B cell (primary cell): ENCODE data around the gene ABHD1. TPM values are rescaled to one million over a fixed set of nuclear protein-coding genes. Genes with fewer than 3 reads are reported as not detected.

ENCODE experiments used
- ATAC-seq: fragments of 200-7000 bp; cut with Tn5 transposase; one replicate; pipeline ENCODE4 v1.10.0; 2021; ENCODE audit warnings: low read depth, mild to moderate bottlenecking, moderate number of reproducible peaks, moderate library complexity
- CTCF ChIA-PET: fragments of 350-600 bp; sonication (Branson Sonifier 250); formaldehyde crosslinking; loops from one replicate; lab custom pipeline; 2021; ENCODE audit warnings: antibody characterized with exemption, inconsistent platforms; lab: Charles Lee
- POLR2A ChIA-PET: fragments of 350-600 bp; sonication (Branson Sonifier 250); formaldehyde crosslinking; loops from one replicate; lab custom pipeline; 2021; ENCODE audit warnings: antibody characterized with exemption; lab: Charles Lee
- DNase-seq: peaks from one replicate; pipeline ENCODE4 v3.0.0; 2013
- H2AFZ ChIP-seq: 2 replicates; pipeline ENCODE4 v1.6.1; 2012; ENCODE audit warnings: mild to moderate bottlenecking, low read depth, low read length; ENCODE audit not compliant: insufficient read depth, poor library complexity, severe bottlenecking
- H3K27ac ChIP-seq, 2 donors: 1 replicate in 1 of 2; 2 replicates in 1 of 2; pipeline ENCODE4 v1.5.1; 2012 to 2013; ENCODE audit warnings: low read length in 2 of 2, mild to moderate bottlenecking in 2 of 2, moderate library complexity in 1 of 2
- H3K27me3 ChIP-seq, 4 experiments: fragments of 200-600 bp in 1 of 4; sonication (generic) in 1 of 4; replicated peaks in 1 of 4; 1 replicate in 2 of 4; 2 replicates in 2 of 4; pipeline versions ENCODE4 v1.6.1 to v1.7.0; 2013 to 2016; ENCODE audit warnings: low read length in 3 of 4, mild to moderate bottlenecking in 2 of 4, mixed read lengths in 1 of 4, moderate library complexity in 1 of 4; ENCODE audit not compliant: insufficient read depth in 4 of 4, control insufficient read depth in 3 of 4; ENCODE audit errors: control extremely low read depth in 1 of 4
- H3K36me3 ChIP-seq, 2 experiments: replicated peaks in 1 of 2; 1 replicate in 1 of 2; 2 replicates in 1 of 2; pipeline versions ENCODE4 v1.6.1 to v1.7.1; 2013; ENCODE audit warnings: low read length in 1 of 2; ENCODE audit not compliant: insufficient read depth in 2 of 2, control insufficient read depth in 1 of 2; ENCODE audit errors: control extremely low read depth in 1 of 2, extremely low read depth in 1 of 2
- H3K4me1 ChIP-seq, 2 donors: fragments of 200-600 bp in 1 of 2; sonication (generic) in 1 of 2; 1 replicate in 1 of 2; 2 replicates in 1 of 2; pipeline versions ENCODE4 v1.5.1 to v1.6.1; 2013 to 2017; ENCODE audit warnings: low read length in 2 of 2; ENCODE audit not compliant: control insufficient read depth in 2 of 2, insufficient read depth in 2 of 2
- H3K4me2 ChIP-seq: replicated peaks from 2 replicates; pipeline ENCODE3; 2012; ENCODE audit warnings: mild to moderate bottlenecking, low read depth, low read length; ENCODE audit not compliant: poor library complexity, severe bottlenecking
- H3K4me3 ChIP-seq, 5 experiments: fragments of 200-600 bp in 1 of 5; sonication (generic) in 1 of 5; 1 replicate in 3 of 5; 2 replicates in 2 of 5; pipeline versions ENCODE4 v1.5.1 to v1.7.0; 2011 to 2016; ENCODE audit warnings: low read length in 4 of 5, mild to moderate bottlenecking in 4 of 5, low read depth in 2 of 5, control low read depth in 1 of 5, moderate library complexity in 1 of 5; ENCODE audit not compliant: insufficient read depth in 1 of 5; ENCODE audit errors: control extremely low read depth in 1 of 5, extremely low read depth in 1 of 5
- H3K79me2 ChIP-seq: fragments of 200-600 bp; sonication (generic); one replicate; pipeline ENCODE4 v1.6.0; 2016; ENCODE audit warnings: low read length; ENCODE audit not compliant: control insufficient read depth, insufficient read depth
- H3K9ac ChIP-seq: fragments of 200-600 bp; sonication (generic); 2 replicates; pipeline ENCODE4 v1.6.1; 2017; ENCODE audit warnings: mild to moderate bottlenecking, low read length, moderate library complexity
- H3K9me3 ChIP-seq, 3 donors: one replicate each; pipeline versions ENCODE4 v1.6.1 to v1.7.1; 2013; ENCODE audit warnings: low read length in 2 of 3; ENCODE audit not compliant: control insufficient read depth in 2 of 3, insufficient read depth in 1 of 3; ENCODE audit errors: control extremely low read depth in 1 of 3
- H4K20me1 ChIP-seq: 2 replicates; pipeline ENCODE4 v1.6.0; 2012; ENCODE audit warnings: mild to moderate bottlenecking, low read length; ENCODE audit not compliant: insufficient read depth, control insufficient read depth, poor library complexity, severe bottlenecking
- H3K27ac Mint-ChIP-seq: one replicate; pipeline ENCODE4 v1.8.0; 2021; ENCODE audit warnings: mixed read lengths
- H3K27me3 Mint-ChIP-seq: one replicate; pipeline ENCODE4 v1.8.0; 2021; ENCODE audit warnings: mixed read lengths
- H3K4me1 Mint-ChIP-seq: one replicate; pipeline ENCODE4 v1.8.0; 2021; ENCODE audit warnings: mixed read lengths
- H3K4me3 Mint-ChIP-seq: one replicate; pipeline ENCODE4 v1.8.0; 2021; ENCODE audit warnings: mixed read lengths
- H3K9me3 Mint-ChIP-seq: one replicate; pipeline ENCODE4 v1.8.0; 2022; ENCODE audit warnings: mixed read lengths; ENCODE audit not compliant: insufficient read depth
- CTCF ChIP-seq: fragments of 200-600 bp; IDR thresholded peaks from one replicate; pipeline ENCODE4 v1.8.0; 2022; ENCODE audit warnings: antibody characterized with exemption, mild to moderate bottlenecking
- EZH2 ChIP-seq: IDR thresholded peaks from 2 replicates; pipeline ENCODE4 v1.6.1; 2012; ENCODE audit warnings: borderline replicate concordance, low read depth, mild to moderate bottlenecking, moderate library complexity, low read length; ENCODE audit not compliant: insufficient read depth, poor library complexity, severe bottlenecking
- WGBS: methylation state at CpG from one replicate; pipeline ENCODE4 v1.1.5; 2013; ENCODE audit warnings: missing lambda C conversion rate; ENCODE audit not compliant: insufficient coverage; 5-methylcytosine and 5-hydroxymethylcytosine counted together
- intact Hi-C: fragments of 100-400 bp; cut with micrococcal nuclease; formaldehyde crosslinking; loops from one replicate; pipeline ENCODE4 v1.10.0; 2022
- polyA plus RNA-seq: library from polyadenylated mRNA; depleted of rRNA; stranded (reverse); fragments of >200 nt; gene quantifications from 2 replicates; pipeline ENCODE4 v1.2.3, GENCODE V29; 2012
- total RNA-seq, 2 donors: library from RNA; stranded (reverse); fragments of 120-200 nt in 1 of 2; gene quantifications; 1 replicate in 1 of 2; 2 replicates in 1 of 2; pipeline versions ENCODE4 v1.2.3 to v1.2.4, GENCODE V29; 2013 to 2022

The ABHD1 gene
- total and polyA plus RNA-seq, 2 donors (not counting 1 experiment from before 2014, with no cell fraction given) = 1.5 to 2.7 TPM

- H3K9ac ChIP-seq = no peak within 1 kb of the TSS
- peaks cover 0 to 3% (median 0%) of the 10 kb centered on the region in 4 experiments for H3K27me3 ChIP-seq
- H3K9me3 ChIP-seq = no peaks in the 10 kb centered on the region
- DNase-seq (no peak), ATAC-seq (no peak)
- Mint-ChIP-seq H3K9me3 (no peaks in the 10 kb centered on the region), H3K27me3 (peaks cover 18% of the 10 kb centered on the region), H3K4me3 (no peak within 1 kb of the TSS), H3K4me1 (no peaks in the 10 kb centered on the region), H3K27ac (no peak within 1 kb of the TSS)
- no peaks in the 10 kb centered on the region for H3K79me2 ChIP-seq
- POLR2A ChIA-PET = interaction anchor here (1.0 kb wide), 1 partner anchor 13 kb away, joined by 3 read pairs; no protein-coding TSS in a partner anchor
- no peak within 1 kb of the TSS for H3K27ac ChIP-seq
- intact Hi-C loops = no loop called here
- TF ChIP-seq EZH2 = no peak
- no peak for TF ChIP-seq CTCF
- H2AFZ ChIP-seq = no peak within 1 kb of the TSS
- no peaks in the 10 kb centered on the region for H4K20me1 ChIP-seq
- CTCF ChIA-PET = no interaction called here
- H3K4me3 ChIP-seq = no peak within 1 kb of the TSS
- no peaks in the 10 kb centered on the region for H3K4me1 ChIP-seq
- no peak within 1 kb of the TSS for H3K4me2 ChIP-seq
- H3K36me3 ChIP-seq = no peaks in the 10 kb centered on the region
- WGBS = 90% methylated on average over 12 of the region's 12 CpGs
These were observed 25.3 kb downstream of the ABHD1 start, which contains the start of gene TCF23 for GRCh38 chr2:27148801-27149439. TCF23 (plus strand) TSS chr2:27149004; CDS start chr2:27149134, 130 bp downstream.
